ENCODE results near the gene RCE1.

DNA sequence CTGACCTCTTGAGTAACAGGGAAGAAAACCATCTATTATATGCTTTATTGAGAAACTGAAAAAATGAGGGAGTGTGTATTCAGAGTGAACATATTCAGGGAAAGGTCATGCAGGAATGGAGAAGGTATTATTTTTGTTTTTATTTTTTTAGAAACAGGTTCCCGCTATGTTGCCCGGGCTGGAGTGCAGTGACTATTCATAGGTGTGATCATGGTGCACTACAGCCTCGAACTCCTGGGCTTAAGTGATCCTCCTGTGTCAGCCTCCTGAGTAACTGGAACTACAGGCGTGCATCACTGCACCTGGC lies 8.7 kb upstream of the RCE1 start:
- TF ChIP-seq POLR2A (IDR thresholded peaks at IDR 0.05; ENCODE audit: low read depth, low read length) (no peak), POLR2AphosphoS5 (IDR thresholded peaks at IDR 0.05; ENCODE audit: low read depth, low read length) (no peak)

Data from GM12892 (cell line).